ENCODE results near the gene OMA1. TPM values are rescaled to one million over a fixed set of nuclear protein-coding genes. Genes with fewer than 3 reads are reported as not detected.

Gene OMA1
- total RNA-seq, 1 experiment from 2014 or later = 21.9 TPM

DNA sequence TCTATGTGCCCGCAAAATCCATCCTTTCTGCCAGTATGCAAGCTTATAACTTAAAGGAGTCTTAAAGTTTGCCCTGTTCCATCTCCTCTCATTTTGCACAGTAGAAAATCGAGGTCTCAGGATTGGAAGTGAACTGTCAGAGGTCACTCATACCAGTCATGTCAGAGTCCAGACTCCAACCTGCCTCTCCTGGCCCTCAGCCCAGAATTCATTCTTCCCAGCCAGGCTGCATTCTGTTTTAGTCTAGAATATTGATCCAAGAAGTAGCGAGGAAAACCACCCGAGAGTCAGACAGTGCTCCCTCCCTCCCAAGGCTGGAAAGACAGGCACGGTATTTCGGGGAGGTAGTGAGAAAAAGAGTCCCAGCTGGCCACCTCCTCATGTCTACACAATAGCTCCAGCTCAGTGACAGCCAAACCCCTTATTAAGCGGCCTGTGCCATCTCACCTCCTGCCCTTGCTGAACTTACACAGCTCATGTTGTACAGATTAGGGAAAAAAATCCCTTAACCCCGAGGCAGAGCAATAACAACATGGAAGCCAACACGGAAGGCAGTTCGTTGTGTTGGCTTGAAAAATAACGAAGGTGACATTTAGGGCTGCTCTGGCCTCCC, 89.4 kb downstream of the OMA1 start:
- H2AFZ ChIP-seq (ENCODE audit: low read depth, low read length, poor library complexity, severe bottlenecking) = no peak overlapping the region
- H3K4me1 ChIP-seq (ENCODE audit: control insufficient read depth in 1 of 2, insufficient read depth in 2 of 2, low read length in 2 of 2) = no peaks in the 10 kb centered on the region
- no peak overlapping the region for H3K4me2 ChIP-seq (ENCODE audit: low read length)
- no TSS peak for BruUV-seq (replicated peaks)
- H3K36me3 ChIP-seq (ENCODE audit: control insufficient read depth in 1 of 2, insufficient read depth in 2 of 2, low read length in 2 of 2) = no peaks in the 10 kb centered on the region
- ATAC-seq (no peak), DNase-seq (ENCODE audit: low read depth, low spot score) (no peak)
- no peaks in the 10 kb centered on the region for H3K79me2 ChIP-seq (ENCODE audit: insufficient read depth, low read length)
- H3K27me3 ChIP-seq (ENCODE audit: insufficient read depth, low read length) = peaks cover 51% of the 10 kb centered on the region
- no peak overlapping the region for H3K4me3 ChIP-seq (replicated peaks in 1 of 2; ENCODE audit: low read depth in 1 of 2, low read length in 2 of 2)
- intact Hi-C loops (cut with micrococcal nuclease) = no loop called here
- H3K9me2 ChIP-seq (ENCODE audit: insufficient read depth) = no peaks in the 10 kb centered on the region
- TF ChIP-seq MAX (IDR thresholded peaks at IDR 0.05) = no peak
- no peak for TF ChIP-seq SRF (IDR thresholded peaks at IDR 0.05; ENCODE audit: low read depth)
- no peak for TF ChIP-seq TCF7L2 (IDR thresholded peaks at IDR 0.05; ENCODE audit: borderline replicate concordance, extremely low read depth, insufficient read depth, insufficient read length)
- no peak for TF ChIP-seq EZH2phosphoT487 (IDR thresholded peaks at IDR 0.05; ENCODE audit: borderline replicate concordance)
- no peak for TF ChIP-seq SIN3A (IDR thresholded peaks at IDR 0.05; ENCODE audit: low read depth)
- TF ChIP-seq CBX3 (IDR thresholded peaks at IDR 0.05; ENCODE audit: low read depth) = no peak
- TF ChIP-seq EGR1 (IDR thresholded peaks at IDR 0.05; ENCODE audit: low read depth) = no peak
- no peak for TF ChIP-seq JUND (IDR thresholded peaks at IDR 0.05)
- TF ChIP-seq RAD21 (IDR thresholded peaks at IDR 0.05; ENCODE audit: low read depth) = no peak
- no peak for TF ChIP-seq FOSL1 (IDR thresholded peaks at IDR 0.05; ENCODE audit: low read depth)
- TF ChIP-seq CTCF (IDR thresholded peaks at IDR 0.05 in 2 of 3, conservative IDR thresholded peaks at IDR 0.05 in 1 of 3; ENCODE audit: borderline replicate concordance in 1 of 3, insufficient read depth in 1 of 3, low read depth in 2 of 3, low read length in 2 of 3) = no peak
- no peak for TF ChIP-seq CEBPB (IDR thresholded peaks at IDR 0.05; ENCODE audit: low read depth)
- CTCF ChIA-PET = no interaction called here
- no peaks in the 10 kb centered on the region for H3K9me3 ChIP-seq (ENCODE audit: control insufficient read depth in 1 of 2, insufficient read depth in 1 of 2, low read depth in 1 of 2, low read length in 2 of 2)
- H3K27ac ChIP-seq (ENCODE audit: low read depth, low read length) = no peak overlapping the region
- RAD21 ChIA-PET (ENCODE audit: low non-redundant PET in 1 of 2, low total read pairs in 2 of 2, uncharacterized antibody in 2 of 2, unreplicated experiment in 2 of 2) = no interaction called here
- POLR2A ChIA-PET = no interaction called here
- no peak overlapping the region for H3K9ac ChIP-seq (ENCODE audit: low read length)
- no peaks in the 10 kb centered on the region for H4K20me1 ChIP-seq (ENCODE audit: insufficient read depth)

All from HCT116 (cell line).